Keratinocyte (primary cell): Measurements from ENCODE around the gene PTPDC1. TPM values are rescaled to one million over a fixed set of nuclear protein-coding genes. Genes with fewer than 3 reads are reported as not detected.

Experiments used
- DNase-seq: peaks from one replicate; pipeline ENCODE4 v3.0.0-alpha.2; 2011; ENCODE audit warnings: low read depth, missing footprints, low spot score
- FAIRE-seq: peaks from 2 replicates; lab custom pipeline; 2011; peaks lifted over from hg19 to GRCh38; lab: Jason Lieb, UNC
- H2AFZ ChIP-seq: 2 replicates; pipeline ENCODE4 v1.6.0; 2012; ENCODE audit warnings: low read length, control low read depth, inconsistent platforms; ENCODE audit not compliant: control insufficient read depth
- H3K27ac ChIP-seq: 2 replicates; pipeline ENCODE4 v1.5.1; 2011; ENCODE audit warnings: low read length; ENCODE audit not compliant: control insufficient read depth, insufficient read depth
- H3K27me3 ChIP-seq: 3 replicates; pipeline ENCODE4 v1.6.0; 2011; ENCODE audit warnings: low read length; ENCODE audit not compliant: control insufficient read depth, insufficient read depth; ENCODE audit errors: extremely low read depth
- H3K36me3 ChIP-seq, 2 experiments: 2 replicates in 1 of 2; 3 replicates in 1 of 2; pipeline ENCODE4 v1.5.1; 2011; ENCODE audit warnings: low read length in 2 of 2, mild to moderate bottlenecking in 1 of 2; ENCODE audit not compliant: control insufficient read depth in 2 of 2, insufficient read depth in 2 of 2; ENCODE audit errors: extremely low read depth in 1 of 2
- H3K4me1 ChIP-seq: 3 replicates; pipeline ENCODE4 v1.5.1; 2011; ENCODE audit warnings: low read length; ENCODE audit not compliant: control insufficient read depth, insufficient read depth; ENCODE audit errors: extremely low read depth
- H3K4me2 ChIP-seq: 3 replicates; pipeline ENCODE4 v1.6.0; 2011; ENCODE audit warnings: low read depth, low read length; ENCODE audit not compliant: control insufficient read depth, insufficient read depth; ENCODE audit errors: extremely low read depth
- H3K4me3 ChIP-seq, 3 experiments: fragments of 200-600 bp in 1 of 3; sonication (generic) in 1 of 3; 2 replicates in 2 of 3; 3 replicates in 1 of 3; pipeline ENCODE4 v1.5.1; 2011 to 2016; ENCODE audit warnings: low read length in 3 of 3, mild to moderate bottlenecking in 3 of 3, control low read depth in 2 of 3, inconsistent platforms in 1 of 3, low read depth in 1 of 3, mixed read lengths in 1 of 3, mixed run types in 1 of 3, moderate library complexity in 1 of 3; ENCODE audit not compliant: control insufficient read depth in 2 of 3, insufficient read depth in 2 of 3; ENCODE audit errors: extremely low read depth in 1 of 3
- H3K79me2 ChIP-seq: 2 replicates; pipeline ENCODE4 v1.6.0; 2012; ENCODE audit warnings: low read length; ENCODE audit not compliant: control insufficient read depth, insufficient read depth
- H3K9ac ChIP-seq: 3 replicates; pipeline ENCODE4 v1.6.0; 2011; ENCODE audit warnings: low read length; ENCODE audit not compliant: control insufficient read depth, insufficient read depth; ENCODE audit errors: extremely low read depth
- H3K9me1 ChIP-seq: 3 replicates; pipeline ENCODE4 v1.6.0; 2011; ENCODE audit warnings: low read length; ENCODE audit not compliant: control insufficient read depth, insufficient read depth; ENCODE audit errors: extremely low read depth
- H3K9me3 ChIP-seq: 2 replicates; pipeline ENCODE4 v1.5.1; 2012; ENCODE audit warnings: low read depth, low read length; ENCODE audit not compliant: control insufficient read depth
- H4K20me1 ChIP-seq: 3 replicates; pipeline ENCODE4 v1.6.0; 2011; ENCODE audit warnings: low read length; ENCODE audit not compliant: control insufficient read depth, insufficient read depth; ENCODE audit errors: extremely low read depth
- CTCF ChIP-seq, 3 experiments: IDR thresholded peaks in 1 of 3; conservative IDR thresholded peaks in 1 of 3; optimal IDR thresholded peaks in 1 of 3; 2 replicates in 2 of 3; 3 replicates in 1 of 3; pipeline versions ENCODE3 to v1.5.1; 2011; ENCODE audit warnings: low read length in 3 of 3, mild to moderate bottlenecking in 3 of 3, moderate library complexity in 2 of 3, control low read depth in 1 of 3, inconsistent platforms in 1 of 3; ENCODE audit not compliant: insufficient read depth in 2 of 3; ENCODE audit errors: extremely low read depth in 1 of 3
- EZH2 ChIP-seq: IDR thresholded peaks from one replicate; pipeline ENCODE4 v1.6.1; 2012; ENCODE audit warnings: inconsistent platforms, mild to moderate bottlenecking, low read length, moderate library complexity
- dilution Hi-C: fragments of 300-500 bp; cut with MboI; formaldehyde crosslinking; loops from one replicate; pipeline ENCODE4 v1.7.0; 2020; ENCODE audit warnings: low sequenced_read_pairs; ENCODE audit not compliant: extremely low pct_ligation_motif_present
- polyA plus RNA-seq, 5 experiments: library from polyadenylated mRNA; depleted of rRNA in 3 of 5; stranded (reverse) in 3 of 5; stranded (forward) in 1 of 5; unstranded in 1 of 5; fragments of >200 nt; gene quantifications; 1 replicate in 1 of 5; 2 replicates in 3 of 5; 3 replicates in 1 of 5; pipeline versions ENCODE4 v1.2.1 to v1.2.3, GENCODE V29; 2011 to 2012; ENCODE audit warnings: missing spikeins in 2 of 5, low read depth in 1 of 5, low replicate concordance in 1 of 5

The PTPDC1 gene
- polyA plus RNA-seq, 1 donor (not counting 4 experiments of a cell fraction or from before 2014, with no cell fraction given), result 8.2 TPM

- Histone ChIP-seq H3K36me3 (no peaks in the 10 kb centered on the region), H3K4me2 (peak overlapping the region; percentile 82), H3K27me3 (no peaks in the 10 kb centered on the region), H3K79me2 (no peaks in the 10 kb centered on the region), H3K9me3 (peaks cover 3% of the 10 kb centered on the region), H3K27ac (peak overlapping the region; percentile 31), H3K4me3 (peak overlapping the region in 1 of 3 experiments; percentile 35), H3K9ac (peak overlapping the region; percentile 33), H3K4me1 (peaks cover 36% of the 10 kb centered on the region), H4K20me1 (no peaks in the 10 kb centered on the region), H3K9me1 (no peaks in the 10 kb centered on the region), H2AFZ (peak overlapping the region; percentile 86)
- dilution Hi-C loops, result no loop called here
- DNase-seq (no peak), FAIRE-seq (no peak)
- TF ChIP-seq CTCF (optimal IDR thresholded peaks at IDR 0.05 in 1 of 3, IDR thresholded peaks at IDR 0.05 in 1 of 3, conservative IDR thresholded peaks at IDR 0.05 in 1 of 3; ENCODE audit: extremely low read depth in 1 of 3, insufficient read depth in 2 of 3, low read length in 3 of 3) (no peak), EZH2 (no peak)
Observed at GRCh38 chr9:94134629-94135028, 50.4 kb downstream of the PTPDC1 start.

GRCh38 chr9:94135222-94135621, 51.0 kb downstream of the PTPDC1 start:
- H3K27ac ChIP-seq, result peak overlapping the region; percentile 31
- FAIRE-seq, result peak; percentile 90
- H3K9ac ChIP-seq, result peak overlapping the region; percentile 33

More at GRCh38 chr9:94135222-94135621, 51.0 kb downstream of the PTPDC1 start:
- Histone ChIP-seq H3K9me1 (no peaks in the 10 kb centered on the region), H3K4me3 (peak overlapping the region in 2 of 3 experiments; percentile 27 to 35), H3K36me3 (no peaks in the 10 kb centered on the region), H3K27me3 (no peaks in the 10 kb centered on the region), H2AFZ (peak overlapping the region; percentile 86), H4K20me1 (no peaks in the 10 kb centered on the region), H3K9me3 (peaks cover 3% of the 10 kb centered on the region), H3K4me1 (peaks cover 42% of the 10 kb centered on the region), H3K4me2 (peak overlapping the region; percentile 82), H3K79me2 (no peaks in the 10 kb centered on the region)
- dilution Hi-C loops, result no loop called here
- DNase-seq, result no peak
- TF ChIP-seq EZH2 (no peak), CTCF (optimal IDR thresholded peaks at IDR 0.05 in 1 of 3, IDR thresholded peaks at IDR 0.05 in 1 of 3, conservative IDR thresholded peaks at IDR 0.05 in 1 of 3; ENCODE audit: extremely low read depth in 1 of 3, insufficient read depth in 2 of 3, low read length in 3 of 3) (no peak)
